Activated CD4-positive, alpha-beta T cell treated with anti-CD3 and anti-CD28 coated beads, Interleukin-2, Interleukin-6, amounts not matched to agents 100 ng/mL and 50 ng/mL, durations not matched to agents 16 hours and 8 hours (primary cell): ENCODE data around the gene HMOX2.

Experiments used
- DNase-seq: peaks from one replicate; pipeline ENCODE4 v3.0.0-alpha.2; 2020

The HMOX2 gene

DNA sequence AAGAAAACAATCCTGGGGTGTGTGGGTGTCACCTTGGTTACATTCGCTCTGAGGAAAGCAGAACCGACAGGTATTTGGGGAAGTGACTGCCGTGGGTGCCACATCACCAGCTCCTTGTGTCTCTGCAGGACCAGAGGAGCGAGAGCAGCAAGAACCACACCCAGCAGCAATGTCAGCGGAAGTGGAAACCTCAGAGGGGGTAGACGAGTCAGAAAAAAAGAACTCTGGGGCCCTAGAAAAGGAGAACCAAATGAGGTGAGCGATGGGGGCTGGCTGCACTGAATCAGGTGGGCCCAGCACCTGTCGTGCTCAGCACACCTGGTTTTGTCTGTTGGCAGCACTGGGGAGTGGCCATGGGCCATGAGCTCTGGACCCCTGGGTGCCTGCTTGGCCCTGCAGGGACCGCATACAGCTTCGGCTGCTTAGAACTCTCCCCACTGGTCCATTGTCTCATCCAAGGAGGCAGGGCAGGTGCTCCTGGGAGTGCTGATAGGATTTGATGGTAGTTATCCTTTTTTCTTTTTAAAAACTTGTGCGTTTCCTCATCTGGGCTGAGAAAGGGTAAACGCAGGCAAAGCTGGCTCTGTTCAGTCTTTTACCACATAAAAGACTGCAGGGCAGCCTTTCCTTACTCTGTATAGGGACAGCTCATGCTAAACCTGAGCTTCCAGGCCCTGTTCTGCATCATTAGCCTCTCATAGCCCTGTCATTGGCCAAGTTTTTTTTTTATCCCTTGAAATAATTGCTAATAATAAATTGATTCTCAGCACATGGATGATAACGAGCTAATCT, 29.4 kb downstream of the HMOX2 start:
- DNase-seq, result peak; percentile 85

DNA sequence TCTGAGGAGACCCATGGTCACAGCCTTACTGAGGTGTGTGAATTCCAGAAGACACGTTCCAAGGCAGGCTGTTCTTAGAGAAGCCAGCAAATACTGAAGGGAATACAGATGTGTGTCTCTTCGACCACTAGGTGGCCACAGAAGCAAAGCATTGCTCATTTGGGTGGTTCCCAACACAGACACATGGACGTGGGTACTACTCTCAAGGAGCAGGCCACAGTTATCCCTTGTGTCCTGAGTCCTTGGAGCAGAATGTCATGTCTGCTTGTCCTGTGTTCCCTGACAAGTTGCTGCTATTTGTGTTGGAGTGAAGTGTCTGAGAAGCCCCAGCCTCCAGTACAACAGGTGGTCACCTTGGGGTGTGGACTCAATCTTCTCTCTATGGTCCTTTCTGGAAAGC, 30.3 kb downstream of the HMOX2 start:
- DNase-seq, result peak; percentile 73

DNA sequence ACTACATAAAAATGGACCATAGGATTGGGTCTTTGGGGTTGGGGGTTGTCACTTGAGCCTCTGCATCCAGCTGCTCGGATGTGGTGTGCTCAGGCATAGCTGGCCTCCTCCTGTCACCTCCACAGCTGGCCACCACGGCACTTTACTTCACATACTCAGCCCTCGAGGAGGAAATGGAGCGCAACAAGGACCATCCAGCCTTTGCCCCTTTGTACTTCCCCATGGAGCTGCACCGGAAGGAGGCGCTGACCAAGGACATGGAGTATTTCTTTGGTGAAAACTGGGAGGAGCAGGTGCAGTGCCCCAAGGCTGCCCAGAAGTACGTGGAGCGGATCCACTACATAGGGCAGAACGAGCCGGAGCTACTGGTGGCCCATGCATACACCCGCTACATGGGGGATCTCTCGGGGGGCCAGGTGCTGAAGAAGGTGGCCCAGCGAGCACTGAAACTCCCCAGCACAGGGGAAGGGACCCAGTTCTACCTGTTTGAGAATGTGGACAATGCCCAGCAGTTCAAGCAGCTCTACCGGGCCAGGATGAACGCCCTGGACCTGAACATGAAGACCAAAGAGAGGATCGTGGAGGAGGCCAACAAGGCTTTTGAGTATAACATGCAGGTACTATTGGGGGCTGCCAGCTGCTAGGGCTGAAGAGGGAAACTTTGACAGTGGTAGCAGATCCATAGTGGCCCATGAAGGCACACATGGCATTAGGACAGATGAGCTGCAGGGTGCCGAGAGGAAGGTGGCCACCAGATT, 31.6 kb downstream of the HMOX2 start:
- DNase-seq, result no peak

DNA sequence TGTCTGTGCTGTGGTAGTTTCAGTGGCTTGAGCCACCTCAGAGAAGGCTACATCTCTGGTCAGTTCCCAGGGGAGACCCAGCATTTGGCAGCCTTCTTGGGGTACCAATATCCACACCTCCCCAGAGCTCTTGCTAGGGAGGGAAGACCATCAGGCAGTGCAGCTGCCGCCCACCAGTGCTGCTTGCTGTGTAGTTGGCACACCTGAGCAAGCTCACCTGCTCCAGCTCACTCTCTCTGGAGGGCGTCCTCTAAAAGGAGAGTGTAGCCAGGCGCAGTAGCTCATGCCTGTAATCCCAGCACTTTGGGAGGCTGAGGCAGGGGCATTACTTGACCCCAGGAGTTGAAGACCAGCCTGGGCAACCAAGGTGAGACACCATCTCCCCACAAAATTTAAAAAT, 32.6 kb downstream of the HMOX2 start:
- DNase-seq, result no peak

DNA sequence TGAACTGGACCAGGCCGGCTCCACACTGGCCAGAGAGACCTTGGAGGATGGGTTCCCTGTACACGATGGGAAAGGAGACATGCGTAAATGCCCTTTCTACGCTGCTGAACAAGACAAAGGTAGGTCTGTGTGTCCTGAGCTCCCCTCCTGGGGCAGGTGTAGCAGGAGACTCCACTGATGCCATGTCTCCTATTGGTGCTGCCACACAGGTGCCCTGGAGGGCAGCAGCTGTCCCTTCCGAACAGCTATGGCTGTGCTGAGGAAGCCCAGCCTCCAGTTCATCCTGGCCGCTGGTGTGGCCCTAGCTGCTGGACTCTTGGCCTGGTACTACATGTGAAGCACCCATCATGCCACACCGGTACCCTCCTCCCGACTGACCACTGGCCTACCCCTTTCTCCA, 33.2 kb downstream of the HMOX2 start:
- no peak for DNase-seq

- DNase-seq, result no peak
These were observed 33.9 kb downstream of the HMOX2 start for GRCh38 chr16:4510131-4510530.

- no peak for DNase-seq
These were observed 34.7 kb downstream of the HMOX2 start for GRCh38 chr16:4510747-4511426.

DNA sequence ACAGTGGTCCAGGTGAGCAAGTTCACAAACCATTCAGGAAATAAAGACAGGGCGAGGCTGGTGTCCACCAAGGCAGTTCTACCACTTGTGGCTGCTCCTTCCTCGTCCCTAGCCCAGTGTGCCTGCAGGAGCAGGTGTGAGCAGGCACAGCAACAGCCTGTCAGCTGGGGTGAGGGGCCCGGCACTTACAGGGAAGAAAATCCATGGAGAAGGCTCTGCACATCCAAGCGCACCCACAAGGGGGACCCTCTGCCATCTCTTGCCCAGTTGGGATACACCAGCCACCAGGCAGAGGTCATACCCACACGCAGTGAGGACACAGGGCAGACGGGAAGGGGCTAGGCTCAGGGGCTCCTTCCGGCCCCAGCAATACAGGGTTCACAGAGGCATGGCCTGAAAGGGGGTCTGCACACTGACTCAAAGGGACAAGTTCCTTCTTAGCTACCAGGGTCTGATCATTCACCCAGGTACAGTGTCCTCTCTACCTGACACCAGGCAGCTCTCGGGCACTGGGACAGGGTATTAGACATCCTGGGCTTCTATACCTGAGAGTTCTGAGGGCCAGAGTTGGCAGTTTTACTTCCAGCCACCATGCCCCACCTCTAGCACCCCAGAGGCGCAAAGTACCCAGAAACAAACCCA, 35.4 kb downstream of the HMOX2 start:
- DNase-seq, result no peak

- no peak for DNase-seq
These were observed 36.3 kb downstream of the HMOX2 start for GRCh38 chr16:4512473-4512872.

DNA sequence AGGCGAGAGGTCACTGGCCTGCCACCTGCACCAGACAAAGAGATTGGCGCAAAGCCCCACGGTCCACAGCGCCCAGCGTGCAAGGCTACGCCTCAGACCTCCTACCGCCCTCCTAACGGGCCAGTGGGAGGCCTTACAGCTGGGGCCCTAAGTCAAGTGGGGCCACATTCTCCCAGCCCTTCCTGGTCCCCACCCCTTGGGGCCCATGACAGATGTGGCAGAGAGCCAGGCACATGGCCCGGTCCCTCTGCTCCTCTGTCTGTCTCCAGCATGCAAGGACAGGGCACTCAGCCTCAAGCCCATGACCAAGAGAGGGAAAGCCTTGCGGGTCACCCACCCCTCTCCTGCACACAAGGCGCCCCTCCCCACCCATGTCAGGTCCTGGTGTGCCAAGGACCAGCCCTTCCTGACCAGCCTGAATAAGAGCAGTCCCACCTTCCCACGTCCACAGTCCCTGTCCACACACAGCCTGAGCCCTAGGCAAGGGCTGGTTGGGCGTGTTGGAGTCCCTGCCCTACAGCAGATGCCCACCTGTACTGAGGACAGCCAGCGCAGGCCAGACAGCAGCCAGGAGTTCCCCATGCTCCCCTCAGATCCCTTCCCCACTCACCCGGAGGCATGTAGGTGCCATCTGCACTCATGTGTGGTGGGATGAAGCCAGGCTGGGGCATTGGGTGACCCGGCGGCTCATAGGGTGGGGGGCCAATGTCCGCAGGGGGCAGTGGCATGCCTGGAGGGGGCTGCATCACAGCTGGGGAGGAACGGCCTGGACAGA, 37.1 kb downstream of the HMOX2 start:
- DNase-seq, result no peak

DNA sequence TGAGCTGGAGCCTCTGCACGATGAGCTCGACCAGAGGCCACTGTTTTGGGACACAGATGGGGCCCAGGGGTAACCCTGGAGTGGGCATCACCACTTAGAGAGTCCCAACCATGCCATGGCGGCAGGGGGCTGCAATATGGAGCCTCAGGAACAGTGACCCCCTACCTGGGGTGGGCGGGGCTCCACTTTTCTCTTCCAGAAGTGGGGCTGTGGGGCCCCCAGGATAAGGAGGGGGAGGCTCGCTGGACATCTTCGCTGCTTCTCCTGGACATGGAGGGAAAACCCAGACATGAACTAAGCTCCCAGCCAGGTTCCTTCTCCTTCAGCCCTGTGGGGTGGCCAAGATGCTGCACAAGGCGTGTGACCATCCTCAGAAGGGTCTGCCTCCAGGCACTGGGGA, 37.7 kb downstream of the HMOX2 start:
- no peak for DNase-seq

- DNase-seq, result no peak
These were observed 38.4 kb downstream of the HMOX2 start for GRCh38 chr16:4514606-4515005.

DNA sequence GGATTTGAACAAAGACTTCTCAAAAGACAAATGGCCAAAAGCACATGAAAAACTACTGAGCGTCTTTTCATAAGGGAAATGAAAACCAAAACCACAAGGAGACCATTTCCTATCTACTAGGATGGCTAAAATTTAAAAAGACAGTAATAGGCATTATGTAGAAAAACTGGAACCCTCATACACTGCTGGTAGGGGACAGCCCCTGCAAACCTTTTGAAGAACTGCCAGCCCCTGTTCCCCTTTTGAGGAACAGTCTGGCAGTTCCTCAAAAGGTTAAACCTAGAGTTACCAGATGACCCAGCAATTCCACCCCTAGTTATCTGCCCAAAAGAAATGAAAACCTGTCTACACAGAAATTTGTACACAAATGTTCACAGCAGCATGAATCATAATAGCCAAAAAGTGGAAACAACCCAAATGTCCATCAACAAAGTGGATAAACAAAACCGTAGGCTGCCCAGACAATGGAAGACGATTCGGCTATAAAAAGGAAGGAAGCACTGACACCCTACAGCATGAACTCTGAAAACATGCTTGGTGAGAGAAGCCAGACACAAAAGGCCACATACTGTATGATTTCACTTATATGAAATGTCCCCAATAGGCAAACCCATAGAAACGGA, 39.5 kb downstream of the HMOX2 start:
- DNase-seq, result peak; percentile 37

DNA sequence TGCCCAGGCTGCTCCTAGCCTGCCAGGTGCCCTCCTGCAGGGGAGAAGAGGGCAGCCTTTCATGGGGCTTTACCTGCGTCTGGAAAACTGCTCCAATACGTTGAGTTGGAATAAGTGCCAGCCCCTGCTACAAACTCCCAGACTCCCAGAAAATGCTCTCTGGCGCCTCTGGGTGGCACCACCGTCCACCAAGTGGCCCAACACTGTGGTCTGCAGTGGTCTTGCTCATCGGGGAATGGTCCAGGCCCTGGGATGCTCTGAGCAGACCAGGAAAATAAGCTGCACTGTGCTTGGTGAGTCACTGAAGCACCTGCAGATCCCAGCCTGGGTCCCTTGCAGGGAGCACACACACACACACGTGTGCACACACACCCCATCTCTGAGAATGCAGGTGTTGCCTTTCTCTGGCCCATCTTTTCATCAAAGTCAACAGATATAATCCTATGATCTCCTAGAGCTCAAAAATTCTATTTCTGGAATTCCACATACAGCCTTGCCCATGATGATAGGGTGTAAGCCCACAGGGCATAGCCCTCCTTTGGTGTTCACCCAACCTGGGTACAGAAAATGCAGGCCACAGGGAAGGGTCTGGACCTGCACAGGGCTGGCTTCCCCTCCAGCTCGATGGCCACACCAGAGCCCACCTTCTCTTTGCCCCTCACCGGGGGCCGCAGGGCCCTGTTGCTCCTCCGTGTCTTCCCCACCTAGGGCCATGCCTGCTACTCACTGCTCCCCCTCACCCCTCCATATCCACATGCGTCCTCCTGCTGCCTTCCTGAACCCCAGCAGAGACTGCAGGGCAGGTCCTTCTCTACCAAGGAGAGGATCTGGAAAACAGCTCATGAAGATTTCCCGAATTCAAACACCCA, 41.8 kb downstream of the HMOX2 start:
- no peak for DNase-seq

- DNase-seq, result no peak
These were observed 43.3 kb downstream of the HMOX2 start for GRCh38 chr16:4519274-4520058.

GRCh38 chr16:4520913-4521312, 44.7 kb downstream of the HMOX2 start:
- DNase-seq, result no peak

DNA sequence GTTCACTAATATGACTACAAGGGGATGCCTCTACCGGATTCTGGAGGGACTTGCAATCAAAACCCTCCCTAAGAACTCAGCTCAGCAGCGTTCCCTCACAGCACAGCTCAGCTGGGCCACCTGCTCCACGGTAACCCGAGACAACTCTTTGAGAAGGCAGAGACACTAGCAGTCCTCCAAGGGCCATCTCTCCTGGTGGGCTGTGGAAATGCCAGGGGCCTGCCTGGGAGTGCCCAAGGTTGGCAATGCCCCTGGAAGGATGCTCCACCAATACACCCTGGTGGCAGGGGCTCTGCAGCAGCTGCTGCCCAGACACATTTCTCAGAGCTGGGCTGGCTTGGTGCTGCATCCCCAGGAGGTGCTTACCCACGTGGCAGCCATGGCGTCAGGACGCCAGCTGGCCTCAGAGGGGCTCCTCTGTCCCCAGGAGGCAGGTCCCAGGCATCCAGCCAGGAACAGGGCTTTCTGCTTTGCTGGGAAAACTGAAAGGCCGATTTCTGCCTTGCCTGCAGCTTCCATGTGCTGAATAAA, 45.9 kb downstream of the HMOX2 start:
- DNase-seq, result no peak

GRCh38 chr16:4523686-4524085, 47.5 kb downstream of the HMOX2 start:
- no peak for DNase-seq

- DNase-seq, result no peak
These were observed 48.4 kb downstream of the HMOX2 start for GRCh38 chr16:4524571-4524970.

- DNase-seq, result no peak
These were observed 48.9 kb downstream of the HMOX2 start for GRCh38 chr16:4525069-4525468.
